A549 (cell line): ENCODE measurements around the gene PDZD2. TPM values are rescaled to one million over a fixed set of nuclear protein-coding genes. Genes with fewer than 3 reads are reported as not detected.
A peak's percentile ranks its signal among the peaks of the same experiment; 100 is the strongest.

Source experiments
- ATAC-seq, 2 experiments: fragments of 200-7000 bp in 1 of 2; fragments of >200 bp in 1 of 2; cut with Nextera tagmentation in 1 of 2; cut with Tn5 transposase in 1 of 2; 3 replicates each; pipeline versions ENCODE4 v1.8.0 to v1.9.1; 2018 to 2020; ENCODE audit warnings: mild to moderate bottlenecking in 1 of 2, moderate library complexity in 1 of 2
- CTCF ChIA-PET: fragments of 300-600 bp; sonication (Branson Sonifier 250); formaldehyde crosslinking; extraction: SDS; loops from one replicate; lab custom pipeline; 2021; ENCODE audit warnings: antibody characterized with exemption, inconsistent platforms; lab: Yijun Ruan, JAX
- POLR2A ChIA-PET: fragments of 350-600 bp; formaldehyde crosslinking; extraction: SDS; loops from one replicate; lab custom pipeline; 2021; ENCODE audit warnings: antibody characterized with exemption, inconsistent platforms; lab: Yijun Ruan, JAX
- DNase-seq, 2 experiments: peaks; one replicate each; pipeline versions ENCODE4 v3.0.0 to v3.0.0-alpha.2; 2011 to 2016; ENCODE audit warnings: low read depth in 1 of 2, low spot score in 1 of 2
- FAIRE-seq: peaks from 2 replicates; lab custom pipeline; 2011; peaks lifted over from hg19 to GRCh38; lab: Jason Lieb, UNC
- H3K27ac ChIP-seq, 2 experiments: fragments of >200 bp; sonication (Bioruptor Twin); formaldehyde crosslinking; 3 replicates each; pipeline ENCODE4 v1.5.1; 2016 to 2017
- H3K4me1 ChIP-seq: fragments of >200 bp; sonication (Bioruptor Twin); formaldehyde crosslinking; 3 replicates; pipeline ENCODE4 v1.6.1; 2016
- H3K4me2 ChIP-seq: fragments of >200 bp; sonication (Bioruptor Twin); formaldehyde crosslinking; 3 replicates; pipeline ENCODE4 v1.6.1; 2016
- H3K4me3 ChIP-seq: fragments of >200 bp; sonication (Bioruptor Twin); formaldehyde crosslinking; 3 replicates; pipeline ENCODE4 v1.5.1; 2016
- H3K9me3 ChIP-seq: fragments of >200 bp; sonication (Bioruptor Twin); formaldehyde crosslinking; 3 replicates; pipeline ENCODE4 v1.6.1; 2016
- ATOH8 ChIP-seq: fragments of 250-450 bp; sonication (Bioruptor Pico); IDR thresholded peaks from 2 replicates; pipeline ENCODE4 v1.5.0; 2020; ENCODE audit warnings: low read depth, mild to moderate bottlenecking, moderate library complexity
- BCL3 ChIP-seq: fragments of >200 bp; sonication (Bioruptor Twin); formaldehyde crosslinking; IDR thresholded peaks from 3 replicates; pipeline ENCODE4 v1.6.1; 2016
- CBX8 ChIP-seq: fragments of 200-600 bp; sonication (generic); IDR thresholded peaks from 2 replicates; pipeline ENCODE4 v1.6.1; 2016
- CHD4 ChIP-seq: fragments of 200-600 bp; sonication (generic); IDR thresholded peaks from 2 replicates; pipeline ENCODE4 v1.6.1; 2016; ENCODE audit warnings: antibody characterized with exemption, mild to moderate bottlenecking, borderline replicate concordance
- CTCF ChIP-seq: fragments of >200 bp; sonication (Bioruptor Twin); formaldehyde crosslinking; IDR thresholded peaks from 3 replicates; pipeline ENCODE4 v1.5.1; 2016
- EHMT2 ChIP-seq: fragments of 200-600 bp; sonication (generic); IDR thresholded peaks from 2 replicates; pipeline ENCODE4 v1.6.1; 2016; ENCODE audit warnings: antibody characterized with exemption, low read depth, mild to moderate bottlenecking, moderate library complexity
- FOXS1 ChIP-seq: fragments of 250-450 bp; sonication (Bioruptor Pico); IDR thresholded peaks from 2 replicates; pipeline ENCODE4 v1.5.0; 2020; ENCODE audit warnings: mild to moderate bottlenecking, moderate library complexity
- HDAC2 ChIP-seq: fragments of 200-600 bp; sonication (generic); IDR thresholded peaks from 2 replicates; pipeline ENCODE4 v1.6.1; 2016
- HES2 ChIP-seq: fragments of >200 bp; sonication (Bioruptor Twin); formaldehyde crosslinking; IDR thresholded peaks from 2 replicates; pipeline ENCODE4 v1.6.1; 2016
- HOXB13 ChIP-seq: fragments of 250-450 bp; sonication (Bioruptor Pico); IDR thresholded peaks from 2 replicates; pipeline ENCODE4 v1.5.0; 2020; ENCODE audit warnings: low read depth, mild to moderate bottlenecking, moderate library complexity
- JUN ChIP-seq, 2 experiments: fragments of >200 bp; sonication (Bioruptor Twin); formaldehyde crosslinking; IDR thresholded peaks; 2 replicates in 1 of 2; 3 replicates in 1 of 2; pipeline ENCODE4 v1.6.1; 2016 to 2017
- JUNB ChIP-seq: fragments of >200 bp; sonication (Bioruptor Twin); formaldehyde crosslinking; IDR thresholded peaks from 2 replicates; pipeline ENCODE4 v1.6.1; 2016
- KDM5A ChIP-seq: fragments of 200-600 bp; sonication (generic); IDR thresholded peaks from 2 replicates; pipeline ENCODE4 v1.6.1; 2016; ENCODE audit warnings: antibody characterized with exemption, mild to moderate bottlenecking
- MAFK ChIP-seq: fragments of 450-650 bp; IDR thresholded peaks from 2 replicates; pipeline ENCODE4 v1.6.1; 2014; ENCODE audit not compliant: partially characterized antibody
- MAX ChIP-seq: IDR thresholded peaks from 2 replicates; pipeline ENCODE4 v1.6.1; 2012
- PBX3 ChIP-seq: IDR thresholded peaks from 2 replicates; pipeline ENCODE4 v1.6.1; 2012
- RAD21 ChIP-seq, 2 experiments: fragments of >200 bp in 1 of 2; sonication (Bioruptor Twin) in 1 of 2; formaldehyde crosslinking in 1 of 2; IDR thresholded peaks in 1 of 2; conservative IDR thresholded peaks in 1 of 2; 2 replicates in 1 of 2; 3 replicates in 1 of 2; pipeline ENCODE4 v1.6.1; 2012 to 2018; ENCODE audit warnings: inconsistent platforms in 1 of 2
- RCOR1 ChIP-seq: fragments of 150-350 bp; IDR thresholded peaks from 2 replicates; pipeline ENCODE4 v1.6.1; 2014; ENCODE audit warnings: antibody characterized with exemption, low read length, low read depth
- RNF2 ChIP-seq: fragments of 200-600 bp; sonication (generic); IDR thresholded peaks from 2 replicates; pipeline ENCODE4 v1.6.1; 2016; ENCODE audit warnings: low read depth, mild to moderate bottlenecking, antibody characterized with exemption, moderate library complexity, borderline replicate concordance
- SMC3 ChIP-seq: fragments of >200 bp; sonication (Bioruptor Twin); formaldehyde crosslinking; IDR thresholded peaks from 3 replicates; pipeline ENCODE4 v1.6.1; 2018; ENCODE audit warnings: inconsistent platforms
- TFCP2L1 ChIP-seq: fragments of 250-450 bp; sonication (Bioruptor Pico); IDR thresholded peaks from 2 replicates; pipeline ENCODE4 v1.5.0; 2021; ENCODE audit warnings: mild to moderate bottlenecking
- WGBS: methylation state at CpG from one replicate; pipeline ENCODE4 v1.1.6; 2017; ENCODE audit errors: missing lambda C conversion rate; 5-methylcytosine and 5-hydroxymethylcytosine counted together
- polyA plus RNA-seq, 4 experiments: library from polyadenylated mRNA; depleted of rRNA in 3 of 4; stranded (reverse); fragments of >200 nt; fragmentation: RNase III in 1 of 4; extraction: RNeasy Plus Mini Kit Qiagen cat#74134 plus additional on column Dnase treatment in 1 of 4; gene quantifications; 2 replicates in 3 of 4; 3 replicates in 1 of 4; pipeline ENCODE4 v1.2.3, GENCODE V29; 2011 to 2017

Gene PDZD2
- polyA plus RNA-seq, 2 of the 4 experiments (the other 2 are of a cell fraction), result 0.06 to 0.09 TPM

GRCh38 chr5:31853398-31854135, 214.6 kb downstream of the PDZD2 start:
- WGBS, result 80% methylated on average over 8 of the region's 8 CpGs
- FAIRE-seq (no peak), DNase-seq (no peak), ATAC-seq (no peak)
- Histone ChIP-seq H3K4me3 (no peak overlapping the region), H3K9me3 (peaks cover 7% of the 10 kb centered on the region; the same call in 2 of the 3 replicates)
- POLR2A ChIA-PET, result no interaction called here
- CTCF ChIA-PET, result interaction anchor here (0.6 to 3.5 kb wide), 7 partner anchors 9 to 239 kb away, joined by 3 to 34 read pairs (median 3); no protein-coding TSS in a partner anchor
- no peak for TF ChIP-seq RAD21 (conservative IDR thresholded peaks at IDR 0.05 in 1 of 2, IDR thresholded peaks at IDR 0.05 in 1 of 2)
- no peak for TF ChIP-seq JUN (IDR thresholded peaks at IDR 0.05)
- no peak for TF ChIP-seq TFCP2L1 (CRISPR knock-in tag)
- TF ChIP-seq, all 56 proteins: peak for 0
- 0 out of 3 replicates have a peak, but pooled peaks cover 5% of the 10 kb centered on the region for H3K4me1 ChIP-seq
- no peak overlapping the region for H3K27ac ChIP-seq
- no peak overlapping the region for H3K4me2 ChIP-seq

GRCh38 chr5:31854181-31855133, 215.5 kb downstream of the PDZD2 start:
- FAIRE-seq, result no peak
- WGBS, result 49% methylated on average over 34 of the region's 49 CpGs
- no peak for TF ChIP-seq CBX8
- no peak for TF ChIP-seq JUNB
- TF ChIP-seq RCOR1, result no peak
- TF ChIP-seq RAD21 (conservative IDR thresholded peaks at IDR 0.05 in 1 of 2, IDR thresholded peaks at IDR 0.05 in 1 of 2), result no peak
- TF ChIP-seq CTCF, result no peak
- TF ChIP-seq TFCP2L1 (CRISPR knock-in tag), result no peak
- TF ChIP-seq RNF2, result no peak
- DNase-seq, result peak in 1 of 2 experiments; percentile 37
- CTCF ChIA-PET, result interaction anchor here (0.6 to 3.5 kb wide), 12 partner anchors 8 to 263 kb away, joined by 3 to 34 read pairs (median 4); no protein-coding TSS in a partner anchor
- POLR2A ChIA-PET, result no interaction called here
- peak; percentile 77 to 79 for ATAC-seq
- H3K27ac ChIP-seq, result peak overlapping the region; percentile 67 to 75; a peak in 5 of 6 replicates
- peak overlapping the region; percentile 99 for H3K4me2 ChIP-seq
- H3K4me3 ChIP-seq, result peak overlapping the region; percentile 62
- 0 out of 3 replicates have a peak, but pooled peaks cover 5% of the 10 kb centered on the region for H3K4me1 ChIP-seq
- peaks cover 15% of the 10 kb centered on the region for H3K9me3 ChIP-seq

- peak; percentile 79 to 88 for ATAC-seq
- TF ChIP-seq CHD4 (no peak), FOXS1 (CRISPR knock-in tag) (no peak), RAD21 (conservative IDR thresholded peaks at IDR 0.05 in 1 of 2, IDR thresholded peaks at IDR 0.05 in 1 of 2) (peak; percentile 19 to 52; a peak in 4 of 5 replicates), KDM5A (no peak), JUN (IDR thresholded peaks at IDR 0.05) (no peak), SMC3 (peak; percentile 57; the same call in 2 of the 3 replicates), RNF2 (no peak), PBX3 (no peak), HES2 (no peak), BCL3 (no peak), MAFK (no peak), EHMT2 (no peak), MAX (no peak), HOXB13 (CRISPR knock-in tag) (no peak), HDAC2 (no peak), ATOH8 (no peak), RCOR1 (no peak)
These were observed 216.5 kb downstream of the PDZD2 start for GRCh38 chr5:31855134-31856040.

More at GRCh38 chr5:31855134-31856040, 216.5 kb downstream of the PDZD2 start:
- H3K9me3 ChIP-seq, result peaks cover 25% of the 10 kb centered on the region
- ChIA-PET POLR2A (no interaction called here), CTCF (interaction anchor here (0.6 to 3.5 kb wide), 9 partner anchors 10 to 264 kb away, joined by 3 to 34 read pairs (median 5); no protein-coding TSS in a partner anchor)
- peak overlapping the region; percentile 62 for H3K4me3 ChIP-seq
- H3K4me1 ChIP-seq, result 0 out of 3 replicates have a peak, but pooled peaks cover 5% of the 10 kb centered on the region
- FAIRE-seq, result no peak
- peak overlapping the region; percentile 67 to 75; a peak in 5 of 6 replicates for H3K27ac ChIP-seq
- H3K4me2 ChIP-seq, result peak overlapping the region; percentile 99
- 18% methylated on average over 21 of the region's 31 CpGs for WGBS
- DNase-seq, result peak; percentile 20 to 42
